GOT3 (cell line): Measurements from ENCODE around the gene MASP1.
"Not testable (repeated sequence)": the region's sequence is repeated elsewhere in the genome, so short reads cannot be mapped to it uniquely, and the experiment has no call there.

Experiments
- DNase-seq: peaks from one replicate; lab custom pipeline; 2025; ENCODE audit warnings: mixed read lengths; lab: John Stamatoyannopoulos, UW

MASP1 gene

DNA sequence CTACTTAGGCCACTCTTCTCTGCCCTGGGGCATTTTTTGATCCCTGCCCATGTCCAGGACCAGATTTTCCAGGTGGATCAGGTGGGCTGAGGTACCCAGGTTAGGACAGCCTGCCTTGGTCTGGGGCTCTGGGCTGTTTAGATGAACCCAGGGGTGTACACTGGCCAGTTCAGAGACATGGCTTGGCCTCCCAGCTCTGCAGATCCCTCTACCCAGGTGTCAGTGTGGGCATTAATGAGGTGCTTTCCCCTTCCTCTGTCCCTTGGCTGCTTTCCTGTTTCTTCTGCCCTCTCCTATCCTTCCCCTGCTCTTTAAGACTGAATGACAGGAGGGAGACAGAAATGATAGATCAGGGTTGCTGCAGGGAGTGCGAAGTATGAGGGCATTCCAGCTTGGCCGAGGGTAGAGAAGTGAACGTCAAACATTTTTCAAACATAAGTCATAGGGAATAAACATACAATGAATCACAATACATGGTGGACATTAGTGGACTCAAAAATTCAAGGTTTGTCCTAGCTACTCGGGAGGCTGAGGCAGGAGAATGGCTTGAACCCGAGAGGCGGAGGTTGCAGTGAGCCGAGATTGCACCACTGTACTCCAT, 63.8 kb downstream of the MASP1 start:
- DNase-seq = no peak

- no peak for DNase-seq
Measured at GRCh38 chr3:187223799-187224198, 67.7 kb downstream of the MASP1 start.

DNA sequence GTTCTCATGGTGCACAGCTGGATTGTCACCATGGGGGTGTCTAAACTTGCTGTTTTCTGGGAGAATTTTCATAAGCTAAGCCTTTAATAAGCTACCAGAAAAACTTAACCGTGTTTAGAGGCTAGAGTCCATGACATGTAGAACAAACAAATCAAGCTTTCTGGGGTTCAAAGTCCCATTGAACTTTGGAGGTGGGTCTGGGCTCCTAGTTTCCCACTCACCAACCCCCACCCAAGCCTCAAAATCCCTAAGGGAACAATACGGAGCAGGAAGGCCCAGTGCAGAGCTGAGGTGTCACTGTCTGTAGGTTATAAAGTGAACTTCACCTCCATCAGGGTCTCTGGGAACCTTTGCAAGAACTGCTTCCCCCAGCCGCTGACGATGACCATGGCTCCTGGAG, 68.7 kb downstream of the MASP1 start:
- DNase-seq = no peak

- DNase-seq = no peak
Measured at GRCh38 chr3:187215460-187215859, 76.1 kb downstream of the MASP1 start.

- no peak for DNase-seq
Measured at GRCh38 chr3:187213616-187214015, 77.9 kb downstream of the MASP1 start.

GRCh38 chr3:187212705-187213104, 78.8 kb downstream of the MASP1 start:
- no peak for DNase-seq

- no peak for DNase-seq
Measured at GRCh38 chr3:187212196-187212545, 79.4 kb downstream of the MASP1 start.

GRCh38 chr3:187211532-187212195, 79.9 kb downstream of the MASP1 start:
- no peak for DNase-seq

GRCh38 chr3:187210545-187211327, 80.8 kb downstream of the MASP1 start:
- no peak for DNase-seq

DNA sequence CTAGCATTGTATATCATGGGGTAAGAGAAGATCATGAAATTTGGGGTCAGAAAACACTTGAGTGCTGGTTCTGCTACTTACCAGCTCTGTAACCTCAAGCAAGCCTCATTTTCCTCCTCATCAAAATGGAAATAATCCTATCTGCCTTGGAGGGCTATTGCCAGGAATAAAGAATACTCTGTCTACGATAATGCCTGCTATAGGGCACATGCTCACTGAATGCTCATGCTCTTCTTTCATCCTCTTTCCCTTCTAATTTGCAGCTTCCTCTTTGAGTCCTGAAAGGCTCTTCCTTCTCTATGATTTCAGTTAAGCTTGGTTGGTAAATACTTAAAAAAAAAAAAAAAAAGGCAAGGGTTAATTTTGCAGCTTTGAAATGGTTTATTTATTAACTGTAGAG, 81.4 kb downstream of the MASP1 start:
- DNase-seq = no peak

DNA sequence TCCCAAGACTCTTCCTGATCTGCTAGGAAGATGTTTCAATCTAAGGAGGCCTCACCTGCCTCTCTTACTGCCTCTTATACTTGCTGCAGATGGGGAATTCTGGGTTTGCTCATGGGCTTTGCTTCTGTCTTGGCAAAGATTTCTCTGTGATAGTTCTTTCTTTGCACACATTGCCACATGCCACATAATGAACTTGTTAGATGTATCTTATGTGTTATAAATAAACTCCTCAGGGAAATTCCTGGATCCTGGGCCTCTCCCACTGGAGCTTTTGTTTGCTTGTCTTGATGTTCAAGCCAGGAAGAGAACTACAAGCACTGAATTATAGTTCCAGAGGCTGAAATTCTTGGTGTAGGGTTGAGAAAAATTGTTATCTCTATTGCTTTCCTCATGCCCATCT, 82.0 kb downstream of the MASP1 start:
- DNase-seq = no peak

DNA sequence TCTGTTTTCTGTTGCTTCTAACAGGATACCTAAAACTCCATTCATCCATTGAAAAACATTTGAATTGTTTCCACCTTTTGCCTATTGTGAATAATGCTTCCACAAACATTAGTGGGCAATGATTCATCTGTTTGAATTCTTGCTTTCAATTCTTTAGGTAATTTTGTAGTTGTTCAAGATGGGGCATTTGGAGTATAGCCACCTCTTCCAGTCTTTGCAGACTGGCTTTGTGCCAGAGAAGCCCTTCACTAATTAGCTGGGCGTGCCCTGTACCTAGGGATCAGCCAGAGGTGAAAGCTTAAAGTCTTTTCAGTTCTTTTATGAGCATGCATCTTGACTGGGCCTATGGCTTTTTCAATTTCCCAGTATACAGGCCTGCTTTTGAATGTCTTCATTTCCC, 83.4 kb downstream of the MASP1 start:
- no peak for DNase-seq

- no peak for DNase-seq
Measured at GRCh38 chr3:187207624-187208023, 83.9 kb downstream of the MASP1 start.

GRCh38 chr3:187207062-187207461, 84.5 kb downstream of the MASP1 start:
- DNase-seq = no peak

GRCh38 chr3:187205683-187206082, 85.9 kb downstream of the MASP1 start:
- no peak for DNase-seq

GRCh38 chr3:187199463-187200050, 92.0 kb downstream of the MASP1 start:
- DNase-seq = not testable (repeated sequence)

GRCh38 chr3:187198490-187198889, 93.0 kb downstream of the MASP1 start:
- DNase-seq = no peak

- no peak for DNase-seq
Measured at GRCh38 chr3:187197335-187197649, 94.2 kb downstream of the MASP1 start, which contains the start of gene RTP1. TSS of gene RTP1 (plus strand) at chr3:187197486. CDS start at chr3:187197516, 30 bp downstream.

- no peak for DNase-seq
Measured at GRCh38 chr3:187196573-187197334, 94.8 kb downstream of the MASP1 start.

GRCh38 chr3:187193181-187193580, 98.4 kb downstream of the MASP1 start:
- DNase-seq = no peak

- no peak for DNase-seq
Measured at GRCh38 chr3:187191271-187191670, 100.3 kb downstream of the MASP1 start.

- DNase-seq = no peak
Measured at GRCh38 chr3:187188931-187189330, 102.6 kb downstream of the MASP1 start.
